WTC11 (cell line): ENCODE results near the gene SPATA12. TPM values are rescaled to one million over a fixed set of nuclear protein-coding genes. Genes with fewer than 3 reads are reported as not detected.

Source experiments
- ATAC-seq: fragments of 200-7000 bp; cut with Tn5 transposase; 2 replicates; pipeline ENCODE4 v1.10.0; 2021; ENCODE audit warnings: mild to moderate bottlenecking, moderate library complexity
- CTCF ChIA-PET: fragments of 300-600 bp; sonication (Branson Sonifier 250); formaldehyde crosslinking; loops from one replicate; lab custom pipeline; 2021; ENCODE audit warnings: antibody characterized with exemption; lab: Charles Lee
- POLR2A ChIA-PET: fragments of 350-600 bp; sonication (Branson Sonifier 250); formaldehyde crosslinking; loops from one replicate; lab custom pipeline; 2021; ENCODE audit warnings: antibody characterized with exemption; lab: Charles Lee
- DNase-seq: peaks from one replicate; pipeline ENCODE4 v3.0.0; 2021; ENCODE audit warnings: low spot score
- H3K27ac Mint-ChIP-seq: 2 replicates; pipeline ENCODE4 v1.8.0; 2021; ENCODE audit warnings: mixed read lengths
- H3K27me3 Mint-ChIP-seq: 2 replicates; pipeline ENCODE4 v1.8.0; 2021; ENCODE audit warnings: low read depth, mild to moderate bottlenecking, moderate library complexity, mixed read lengths
- H3K36me3 Mint-ChIP-seq: 2 replicates; pipeline ENCODE4 v1.8.0; 2021; ENCODE audit warnings: mixed read lengths
- H3K4me1 Mint-ChIP-seq: 2 replicates; pipeline ENCODE4 v1.8.0; 2022; ENCODE audit warnings: mixed read lengths
- H3K4me3 Mint-ChIP-seq: 2 replicates; pipeline ENCODE4 v1.8.0; 2021; ENCODE audit warnings: mild to moderate bottlenecking, moderate library complexity, mixed read lengths
- H3K9me3 Mint-ChIP-seq: 2 replicates; pipeline ENCODE4 v1.8.0; 2021; ENCODE audit warnings: mixed read lengths
- CREM ChIP-seq: sonication (generic); formaldehyde crosslinking; IDR thresholded peaks from 2 replicates; pipeline ENCODE4 v1.8.1; 2022; ENCODE audit warnings: mild to moderate bottlenecking, missing genetic modification reagents, moderate library complexity
- ELF4 ChIP-seq: sonication (generic); formaldehyde crosslinking; IDR thresholded peaks from 2 replicates; pipeline ENCODE4 v1.8.1; 2022; ENCODE audit warnings: low read depth, mild to moderate bottlenecking, moderate library complexity, missing genetic modification reagents
- ETV6 ChIP-seq: sonication (generic); formaldehyde crosslinking; IDR thresholded peaks from 2 replicates; pipeline ENCODE4 v1.8.1; 2022; ENCODE audit warnings: mild to moderate bottlenecking, missing genetic modification reagents
- GTF2I ChIP-seq: fragments of 250-450 bp; sonication (Bioruptor Pico); conservative IDR thresholded peaks from 2 replicates; pipeline ENCODE4 v1.4.0; 2021; ENCODE audit warnings: mild to moderate bottlenecking
- HMGA2 ChIP-seq: fragments of 250-450 bp; sonication (Bioruptor Pico); IDR thresholded peaks from 2 replicates; pipeline ENCODE4 v1.4.0; 2021; ENCODE audit warnings: mild to moderate bottlenecking, moderate library complexity
- KAT7 ChIP-seq: sonication (generic); formaldehyde crosslinking; IDR thresholded peaks from 2 replicates; pipeline ENCODE4 v1.8.1; 2023; ENCODE audit warnings: missing genetic modification reagents, mild to moderate bottlenecking, borderline replicate concordance
- NR1H2 ChIP-seq: sonication (generic); formaldehyde crosslinking; IDR thresholded peaks from 2 replicates; pipeline ENCODE4 v1.9.0; 2021; ENCODE audit warnings: mild to moderate bottlenecking, moderate library complexity, missing genetic modification reagents
- PRRX2 ChIP-seq: fragments of 250-450 bp; sonication (Bioruptor Pico); IDR thresholded peaks from 2 replicates; pipeline ENCODE4 v1.8.0; 2021; ENCODE audit warnings: mild to moderate bottlenecking
- SMAD4 ChIP-seq: sonication (generic); formaldehyde crosslinking; IDR thresholded peaks from 2 replicates; pipeline ENCODE4 v1.8.0; 2022; ENCODE audit warnings: mild to moderate bottlenecking, missing genetic modification reagents
- ZBTB21 ChIP-seq: sonication (generic); formaldehyde crosslinking; IDR thresholded peaks from 2 replicates; pipeline ENCODE4 v1.8.1; 2023; ENCODE audit warnings: mild to moderate bottlenecking, missing genetic modification reagents, borderline replicate concordance
- ZNF263 ChIP-seq: sonication (generic); formaldehyde crosslinking; IDR thresholded peaks from 2 replicates; pipeline ENCODE4 v1.8.1; 2022; ENCODE audit warnings: low read depth, mild to moderate bottlenecking, moderate library complexity, missing genetic modification reagents
- total RNA-seq: library from RNA; stranded (reverse); gene quantifications from 3 replicates; pipeline ENCODE4 v1.2.3, GENCODE V29; 2021
- TF ChIP-seq, protein P1 (sequence below): fragments of 250-450 bp; sonication (Bioruptor Pico); IDR thresholded peaks from 2 replicates; pipeline ENCODE4 v1.9.0; 2021; ENCODE audit warnings: mild to moderate bottlenecking, borderline replicate concordance
- TF ChIP-seq, protein P2 (sequence below): sonication (generic); formaldehyde crosslinking; IDR thresholded peaks from 2 replicates; pipeline ENCODE4 v1.8.1; 2023; ENCODE audit warnings: mild to moderate bottlenecking, missing genetic modification reagents, moderate library complexity
- TF ChIP-seq, protein P3 (sequence below): sonication (generic); formaldehyde crosslinking; IDR thresholded peaks from 2 replicates; pipeline ENCODE4 v1.8.1; 2022; ENCODE audit warnings: mild to moderate bottlenecking, missing genetic modification reagents, moderate library complexity, borderline replicate concordance
- TF ChIP-seq, protein P4 (sequence below): sonication (generic); formaldehyde crosslinking; IDR thresholded peaks from 2 replicates; pipeline ENCODE4 v1.8.1; 2023; ENCODE audit warnings: mild to moderate bottlenecking, moderate library complexity, missing genetic modification reagents
- TF ChIP-seq, protein P5 (sequence below): sonication (generic); formaldehyde crosslinking; conservative IDR thresholded peaks from 2 replicates; pipeline ENCODE4 v1.8.1; 2023; ENCODE audit warnings: mild to moderate bottlenecking, low read depth, missing genetic modification reagents, moderate library complexity
- TF ChIP-seq, protein P6 (sequence below): fragments of 250-450 bp; sonication (Bioruptor Pico); IDR thresholded peaks from 2 replicates; pipeline ENCODE4 v1.8.0; 2021; ENCODE audit warnings: mild to moderate bottlenecking

SPATA12 gene
- total RNA-seq, 1 experiment from 2014 or later, result 0.39 TPM

DNA sequence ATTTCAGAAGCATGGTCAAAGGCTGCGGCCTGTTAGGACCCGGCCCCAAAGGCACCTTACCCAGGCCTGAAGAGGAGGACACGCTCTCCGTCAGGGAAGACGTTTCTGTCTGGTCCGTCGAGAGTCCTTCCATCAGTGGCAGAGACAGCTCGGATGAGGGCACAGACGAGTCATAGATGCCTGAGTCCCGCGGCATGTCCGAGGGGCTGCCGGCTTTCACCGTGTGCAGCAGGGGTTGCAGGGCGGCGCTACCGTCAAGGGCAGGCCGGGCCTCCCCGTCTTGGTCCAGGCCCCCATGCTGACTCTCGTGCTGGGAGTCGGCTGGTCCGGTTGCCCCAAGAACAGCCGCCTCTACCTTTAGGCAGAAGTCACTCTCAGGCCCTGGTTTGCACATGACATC lies 37.1 kb downstream of the SPATA12 start:
- Mint-ChIP-seq H3K4me1 (peaks cover 31% of the 10 kb centered on the region), H3K9me3 (no peaks in the 10 kb centered on the region), H3K4me3 (no peak overlapping the region), H3K36me3 (peaks cover 69% of the 10 kb centered on the region), H3K27me3 (no peaks in the 10 kb centered on the region), H3K27ac (no peak overlapping the region)
- POLR2A ChIA-PET, result no interaction called here
- DNase-seq, result no peak
- TF ChIP-seq, protein P1, sequence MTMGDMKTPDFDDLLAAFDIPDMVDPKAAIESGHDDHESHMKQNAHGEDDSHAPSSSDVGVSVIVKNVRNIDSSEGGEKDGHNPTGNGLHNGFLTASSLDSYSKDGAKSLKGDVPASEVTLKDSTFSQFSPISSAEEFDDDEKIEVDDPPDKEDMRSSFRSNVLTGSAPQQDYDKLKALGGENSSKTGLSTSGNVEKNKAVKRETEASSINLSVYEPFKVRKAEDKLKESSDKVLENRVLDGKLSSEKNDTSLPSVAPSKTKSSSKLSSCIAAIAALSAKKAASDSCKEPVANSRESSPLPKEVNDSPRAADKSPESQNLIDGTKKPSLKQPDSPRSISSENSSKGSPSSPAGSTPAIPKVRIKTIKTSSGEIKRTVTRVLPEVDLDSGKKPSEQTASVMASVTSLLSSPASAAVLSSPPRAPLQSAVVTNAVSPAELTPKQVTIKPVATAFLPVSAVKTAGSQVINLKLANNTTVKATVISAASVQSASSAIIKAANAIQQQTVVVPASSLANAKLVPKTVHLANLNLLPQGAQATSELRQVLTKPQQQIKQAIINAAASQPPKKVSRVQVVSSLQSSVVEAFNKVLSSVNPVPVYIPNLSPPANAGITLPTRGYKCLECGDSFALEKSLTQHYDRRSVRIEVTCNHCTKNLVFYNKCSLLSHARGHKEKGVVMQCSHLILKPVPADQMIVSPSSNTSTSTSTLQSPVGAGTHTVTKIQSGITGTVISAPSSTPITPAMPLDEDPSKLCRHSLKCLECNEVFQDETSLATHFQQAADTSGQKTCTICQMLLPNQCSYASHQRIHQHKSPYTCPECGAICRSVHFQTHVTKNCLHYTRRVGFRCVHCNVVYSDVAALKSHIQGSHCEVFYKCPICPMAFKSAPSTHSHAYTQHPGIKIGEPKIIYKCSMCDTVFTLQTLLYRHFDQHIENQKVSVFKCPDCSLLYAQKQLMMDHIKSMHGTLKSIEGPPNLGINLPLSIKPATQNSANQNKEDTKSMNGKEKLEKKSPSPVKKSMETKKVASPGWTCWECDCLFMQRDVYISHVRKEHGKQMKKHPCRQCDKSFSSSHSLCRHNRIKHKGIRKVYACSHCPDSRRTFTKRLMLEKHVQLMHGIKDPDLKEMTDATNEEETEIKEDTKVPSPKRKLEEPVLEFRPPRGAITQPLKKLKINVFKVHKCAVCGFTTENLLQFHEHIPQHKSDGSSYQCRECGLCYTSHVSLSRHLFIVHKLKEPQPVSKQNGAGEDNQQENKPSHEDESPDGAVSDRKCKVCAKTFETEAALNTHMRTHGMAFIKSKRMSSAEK, result no peak
- TF ChIP-seq, protein P2, sequence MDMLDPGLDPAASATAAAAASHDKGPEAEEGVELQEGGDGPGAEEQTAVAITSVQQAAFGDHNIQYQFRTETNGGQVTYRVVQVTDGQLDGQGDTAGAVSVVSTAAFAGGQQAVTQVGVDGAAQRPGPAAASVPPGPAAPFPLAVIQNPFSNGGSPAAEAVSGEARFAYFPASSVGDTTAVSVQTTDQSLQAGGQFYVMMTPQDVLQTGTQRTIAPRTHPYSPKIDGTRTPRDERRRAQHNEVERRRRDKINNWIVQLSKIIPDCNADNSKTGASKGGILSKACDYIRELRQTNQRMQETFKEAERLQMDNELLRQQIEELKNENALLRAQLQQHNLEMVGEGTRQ (CRISPR knock-in tag), result no peak
- TF ChIP-seq, protein P3, sequence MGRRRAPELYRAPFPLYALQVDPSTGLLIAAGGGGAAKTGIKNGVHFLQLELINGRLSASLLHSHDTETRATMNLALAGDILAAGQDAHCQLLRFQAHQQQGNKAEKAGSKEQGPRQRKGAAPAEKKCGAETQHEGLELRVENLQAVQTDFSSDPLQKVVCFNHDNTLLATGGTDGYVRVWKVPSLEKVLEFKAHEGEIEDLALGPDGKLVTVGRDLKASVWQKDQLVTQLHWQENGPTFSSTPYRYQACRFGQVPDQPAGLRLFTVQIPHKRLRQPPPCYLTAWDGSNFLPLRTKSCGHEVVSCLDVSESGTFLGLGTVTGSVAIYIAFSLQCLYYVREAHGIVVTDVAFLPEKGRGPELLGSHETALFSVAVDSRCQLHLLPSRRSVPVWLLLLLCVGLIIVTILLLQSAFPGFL (CRISPR knock-in tag), result no peak
- TF ChIP-seq, protein P4, sequence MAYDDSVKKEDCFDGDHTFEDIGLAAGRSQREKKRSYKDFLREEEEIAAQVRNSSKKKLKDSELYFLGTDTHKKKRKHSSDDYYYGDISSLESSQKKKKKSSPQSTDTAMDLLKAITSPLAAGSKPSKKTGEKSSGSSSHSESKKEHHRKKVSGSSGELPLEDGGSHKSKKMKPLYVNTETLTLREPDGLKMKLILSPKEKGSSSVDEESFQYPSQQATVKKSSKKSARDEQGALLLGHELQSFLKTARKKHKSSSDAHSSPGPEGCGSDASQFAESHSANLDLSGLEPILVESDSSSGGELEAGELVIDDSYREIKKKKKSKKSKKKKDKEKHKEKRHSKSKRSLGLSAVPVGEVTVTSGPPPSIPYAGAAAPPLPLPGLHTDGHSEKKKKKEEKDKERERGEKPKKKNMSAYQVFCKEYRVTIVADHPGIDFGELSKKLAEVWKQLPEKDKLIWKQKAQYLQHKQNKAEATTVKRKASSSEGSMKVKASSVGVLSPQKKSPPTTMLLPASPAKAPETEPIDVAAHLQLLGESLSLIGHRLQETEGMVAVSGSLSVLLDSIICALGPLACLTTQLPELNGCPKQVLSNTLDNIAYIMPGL (CRISPR knock-in tag), result no peak
- no peak for TF ChIP-seq PRRX2
- TF ChIP-seq SMAD4 (CRISPR knock-in tag), result no peak
- TF ChIP-seq ZNF263 (CRISPR knock-in tag), result no peak
- no peak for TF ChIP-seq HMGA2 (CRISPR knock-in tag)
- no peak for TF ChIP-seq KAT7
- no peak for TF ChIP-seq ZBTB21 (CRISPR knock-in tag)
- no peak for TF ChIP-seq CREM (CRISPR knock-in tag)
- no peak for ATAC-seq
- CTCF ChIA-PET, result interaction anchor here (1.6 kb wide), 1 partner anchor 73 kb away, joined by 3 read pairs; no protein-coding TSS in a partner anchor

DNA sequence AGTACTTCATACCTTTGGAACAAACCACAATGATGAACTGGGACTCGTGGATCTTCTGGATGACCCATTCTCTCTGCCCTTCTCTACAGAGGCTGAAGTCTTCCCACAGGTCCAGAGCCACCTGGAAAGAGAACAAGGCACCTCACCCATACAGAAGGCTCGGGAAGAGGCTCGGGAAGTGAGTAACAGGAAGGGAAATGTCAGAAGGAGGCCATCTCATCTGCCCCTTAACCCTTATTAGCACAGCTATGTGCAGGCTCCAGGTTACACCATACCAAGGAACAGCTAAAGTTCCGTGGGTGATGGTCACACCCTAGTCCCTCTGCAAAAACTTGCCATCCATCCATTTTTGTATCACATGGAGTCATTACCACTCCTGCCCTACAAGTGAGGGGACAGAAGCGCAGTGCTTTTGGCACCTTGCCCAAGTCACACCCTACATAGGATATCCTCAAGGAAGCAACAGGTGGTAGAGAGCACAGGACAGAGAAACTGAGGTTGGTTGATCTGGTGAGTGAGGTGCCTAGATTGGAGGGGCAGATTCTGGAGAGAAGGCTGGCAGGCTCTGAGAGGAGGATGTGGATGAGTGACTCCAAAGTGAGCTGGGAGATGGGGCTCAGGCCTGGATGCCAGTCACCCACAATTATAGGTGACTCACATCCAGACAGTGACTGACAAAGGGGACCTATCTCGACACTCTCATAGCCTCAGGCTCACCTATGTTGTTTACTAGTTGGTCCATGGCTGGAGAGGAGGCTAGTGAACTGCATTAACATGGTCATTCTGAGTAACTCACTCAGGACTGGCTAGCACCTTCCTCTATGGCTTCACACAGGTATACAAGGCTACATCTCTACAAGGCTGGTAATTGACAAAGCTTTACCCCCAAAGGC lies 38.2 kb downstream of the SPATA12 start:
- H3K27me3 Mint-ChIP-seq, result no peaks in the 10 kb centered on the region
- DNase-seq (no peak), ATAC-seq (no peak)
- no peaks in the 10 kb centered on the region for H3K9me3 Mint-ChIP-seq
- no peak overlapping the region for H3K4me3 Mint-ChIP-seq
- peaks cover 73% of the 10 kb centered on the region for H3K36me3 Mint-ChIP-seq
- CTCF ChIA-PET, result interaction anchor here (1.6 to 3.8 kb wide), 2 partner anchors 71 kb away, joined by 3 to 20 read pairs; no protein-coding TSS in a partner anchor
- TF ChIP-seq, protein P5, sequence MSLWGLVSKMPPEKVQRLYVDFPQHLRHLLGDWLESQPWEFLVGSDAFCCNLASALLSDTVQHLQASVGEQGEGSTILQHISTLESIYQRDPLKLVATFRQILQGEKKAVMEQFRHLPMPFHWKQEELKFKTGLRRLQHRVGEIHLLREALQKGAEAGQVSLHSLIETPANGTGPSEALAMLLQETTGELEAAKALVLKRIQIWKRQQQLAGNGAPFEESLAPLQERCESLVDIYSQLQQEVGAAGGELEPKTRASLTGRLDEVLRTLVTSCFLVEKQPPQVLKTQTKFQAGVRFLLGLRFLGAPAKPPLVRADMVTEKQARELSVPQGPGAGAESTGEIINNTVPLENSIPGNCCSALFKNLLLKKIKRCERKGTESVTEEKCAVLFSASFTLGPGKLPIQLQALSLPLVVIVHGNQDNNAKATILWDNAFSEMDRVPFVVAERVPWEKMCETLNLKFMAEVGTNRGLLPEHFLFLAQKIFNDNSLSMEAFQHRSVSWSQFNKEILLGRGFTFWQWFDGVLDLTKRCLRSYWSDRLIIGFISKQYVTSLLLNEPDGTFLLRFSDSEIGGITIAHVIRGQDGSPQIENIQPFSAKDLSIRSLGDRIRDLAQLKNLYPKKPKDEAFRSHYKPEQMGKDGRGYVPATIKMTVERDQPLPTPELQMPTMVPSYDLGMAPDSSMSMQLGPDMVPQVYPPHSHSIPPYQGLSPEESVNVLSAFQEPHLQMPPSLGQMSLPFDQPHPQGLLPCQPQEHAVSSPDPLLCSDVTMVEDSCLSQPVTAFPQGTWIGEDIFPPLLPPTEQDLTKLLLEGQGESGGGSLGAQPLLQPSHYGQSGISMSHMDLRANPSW, result no peak
- TF ChIP-seq NR1H2 (CRISPR knock-in tag), result no peak
- TF ChIP-seq GTF2I (CRISPR knock-in tag), result no peak
- no peak for TF ChIP-seq ELF4 (CRISPR knock-in tag)
- TF ChIP-seq, protein P3 (CRISPR knock-in tag), result no peak
- TF ChIP-seq, protein P6, sequence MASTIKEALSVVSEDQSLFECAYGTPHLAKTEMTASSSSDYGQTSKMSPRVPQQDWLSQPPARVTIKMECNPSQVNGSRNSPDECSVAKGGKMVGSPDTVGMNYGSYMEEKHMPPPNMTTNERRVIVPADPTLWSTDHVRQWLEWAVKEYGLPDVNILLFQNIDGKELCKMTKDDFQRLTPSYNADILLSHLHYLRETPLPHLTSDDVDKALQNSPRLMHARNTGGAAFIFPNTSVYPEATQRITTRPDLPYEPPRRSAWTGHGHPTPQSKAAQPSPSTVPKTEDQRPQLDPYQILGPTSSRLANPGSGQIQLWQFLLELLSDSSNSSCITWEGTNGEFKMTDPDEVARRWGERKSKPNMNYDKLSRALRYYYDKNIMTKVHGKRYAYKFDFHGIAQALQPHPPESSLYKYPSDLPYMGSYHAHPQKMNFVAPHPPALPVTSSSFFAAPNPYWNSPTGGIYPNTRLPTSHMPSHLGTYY (CRISPR knock-in tag), result no peak
- no peak for TF ChIP-seq ETV6 (CRISPR knock-in tag)
- no peak overlapping the region for H3K27ac Mint-ChIP-seq
- peaks cover 33% of the 10 kb centered on the region for H3K4me1 Mint-ChIP-seq
- POLR2A ChIA-PET, result no interaction called here
